Keratinocyte (primary cell): ENCODE measurements around the gene GRB10. TPM values are rescaled to one million over a fixed set of nuclear protein-coding genes. Genes with fewer than 3 reads are reported as not detected.

Experiments
- DNase-seq: peaks from one replicate; pipeline ENCODE4 v3.0.0-alpha.2; 2011; ENCODE audit warnings: low read depth, missing footprints, low spot score
- FAIRE-seq: peaks from 2 replicates; lab custom pipeline; 2011; peaks lifted over from hg19 to GRCh38; lab: Jason Lieb, UNC
- H2AFZ ChIP-seq: 2 replicates; pipeline ENCODE4 v1.6.0; 2012; ENCODE audit warnings: low read length, control low read depth, inconsistent platforms; ENCODE audit not compliant: control insufficient read depth
- H3K27ac ChIP-seq: 2 replicates; pipeline ENCODE4 v1.5.1; 2011; ENCODE audit warnings: low read length; ENCODE audit not compliant: control insufficient read depth, insufficient read depth
- H3K27me3 ChIP-seq: 3 replicates; pipeline ENCODE4 v1.6.0; 2011; ENCODE audit warnings: low read length; ENCODE audit not compliant: control insufficient read depth, insufficient read depth; ENCODE audit errors: extremely low read depth
- H3K36me3 ChIP-seq, 2 experiments: 2 replicates in 1 of 2; 3 replicates in 1 of 2; pipeline ENCODE4 v1.5.1; 2011; ENCODE audit warnings: low read length in 2 of 2, mild to moderate bottlenecking in 1 of 2; ENCODE audit not compliant: control insufficient read depth in 2 of 2, insufficient read depth in 2 of 2; ENCODE audit errors: extremely low read depth in 1 of 2
- H3K4me1 ChIP-seq: 3 replicates; pipeline ENCODE4 v1.5.1; 2011; ENCODE audit warnings: low read length; ENCODE audit not compliant: control insufficient read depth, insufficient read depth; ENCODE audit errors: extremely low read depth
- H3K4me2 ChIP-seq: 3 replicates; pipeline ENCODE4 v1.6.0; 2011; ENCODE audit warnings: low read depth, low read length; ENCODE audit not compliant: control insufficient read depth, insufficient read depth; ENCODE audit errors: extremely low read depth
- H3K4me3 ChIP-seq, 3 experiments: fragments of 200-600 bp in 1 of 3; sonication (generic) in 1 of 3; 2 replicates in 2 of 3; 3 replicates in 1 of 3; pipeline ENCODE4 v1.5.1; 2011 to 2016; ENCODE audit warnings: low read length in 3 of 3, mild to moderate bottlenecking in 3 of 3, control low read depth in 2 of 3, inconsistent platforms in 1 of 3, low read depth in 1 of 3, mixed read lengths in 1 of 3, mixed run types in 1 of 3, moderate library complexity in 1 of 3; ENCODE audit not compliant: control insufficient read depth in 2 of 3, insufficient read depth in 2 of 3; ENCODE audit errors: extremely low read depth in 1 of 3
- H3K79me2 ChIP-seq: 2 replicates; pipeline ENCODE4 v1.6.0; 2012; ENCODE audit warnings: low read length; ENCODE audit not compliant: control insufficient read depth, insufficient read depth
- H3K9ac ChIP-seq: 3 replicates; pipeline ENCODE4 v1.6.0; 2011; ENCODE audit warnings: low read length; ENCODE audit not compliant: control insufficient read depth, insufficient read depth; ENCODE audit errors: extremely low read depth
- H3K9me1 ChIP-seq: 3 replicates; pipeline ENCODE4 v1.6.0; 2011; ENCODE audit warnings: low read length; ENCODE audit not compliant: control insufficient read depth, insufficient read depth; ENCODE audit errors: extremely low read depth
- H3K9me3 ChIP-seq: 2 replicates; pipeline ENCODE4 v1.5.1; 2012; ENCODE audit warnings: low read depth, low read length; ENCODE audit not compliant: control insufficient read depth
- H4K20me1 ChIP-seq: 3 replicates; pipeline ENCODE4 v1.6.0; 2011; ENCODE audit warnings: low read length; ENCODE audit not compliant: control insufficient read depth, insufficient read depth; ENCODE audit errors: extremely low read depth
- CTCF ChIP-seq, 3 experiments: IDR thresholded peaks in 1 of 3; conservative IDR thresholded peaks in 1 of 3; optimal IDR thresholded peaks in 1 of 3; 2 replicates in 2 of 3; 3 replicates in 1 of 3; pipeline versions ENCODE3 to v1.5.1; 2011; ENCODE audit warnings: low read length in 3 of 3, mild to moderate bottlenecking in 3 of 3, moderate library complexity in 2 of 3, control low read depth in 1 of 3, inconsistent platforms in 1 of 3; ENCODE audit not compliant: insufficient read depth in 2 of 3; ENCODE audit errors: extremely low read depth in 1 of 3
- EZH2 ChIP-seq: IDR thresholded peaks from one replicate; pipeline ENCODE4 v1.6.1; 2012; ENCODE audit warnings: inconsistent platforms, mild to moderate bottlenecking, low read length, moderate library complexity
- dilution Hi-C: fragments of 300-500 bp; cut with MboI; formaldehyde crosslinking; loops from one replicate; pipeline ENCODE4 v1.7.0; 2020; ENCODE audit warnings: low sequenced_read_pairs; ENCODE audit not compliant: extremely low pct_ligation_motif_present
- polyA plus RNA-seq, 5 experiments: library from polyadenylated mRNA; depleted of rRNA in 3 of 5; stranded (reverse) in 3 of 5; stranded (forward) in 1 of 5; unstranded in 1 of 5; fragments of >200 nt; gene quantifications; 1 replicate in 1 of 5; 2 replicates in 3 of 5; 3 replicates in 1 of 5; pipeline versions ENCODE4 v1.2.1 to v1.2.3, GENCODE V29; 2011 to 2012; ENCODE audit warnings: missing spikeins in 2 of 5, low read depth in 1 of 5, low replicate concordance in 1 of 5

The GRB10 gene
- polyA plus RNA-seq, 1 donor (not counting 4 experiments of a cell fraction or from before 2014, with no cell fraction given): 4.4 TPM

DNA sequence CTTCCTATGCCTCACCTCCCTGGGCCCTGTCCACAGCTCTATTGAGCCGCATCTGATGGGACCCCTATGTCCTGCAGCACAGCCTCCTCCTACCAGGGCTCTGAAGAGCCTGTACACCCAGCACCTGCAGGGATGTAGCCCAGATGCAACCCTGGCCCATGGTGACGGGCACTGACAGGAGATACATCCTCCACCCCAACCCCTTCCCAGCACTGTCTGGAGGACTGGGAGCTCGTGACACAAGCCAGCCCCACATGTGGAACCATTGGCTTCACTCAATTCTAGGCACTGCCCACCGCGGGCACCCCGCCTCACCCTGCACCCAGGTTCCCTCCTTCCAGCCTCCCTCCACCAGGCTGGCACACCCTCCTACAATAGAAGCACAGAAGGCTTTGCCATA is 2.6 kb upstream of the GRB10 start:
- Histone ChIP-seq H2AFZ (no peak overlapping the region), H3K4me1 (no peaks in the 10 kb centered on the region), H3K79me2 (peaks cover 24% of the 10 kb centered on the region), H3K4me2 (no peak overlapping the region), H3K4me3 (no peak overlapping the region), H3K9me3 (peaks cover 7% of the 10 kb centered on the region), H3K27me3 (peaks cover 28% of the 10 kb centered on the region), H3K9me1 (no peaks in the 10 kb centered on the region), H3K9ac (no peak overlapping the region), H3K27ac (no peak overlapping the region), H4K20me1 (peaks cover 18% of the 10 kb centered on the region), H3K36me3 (no peaks in the 10 kb centered on the region)
- dilution Hi-C loops: no loop called here
- FAIRE-seq (no peak), DNase-seq (no peak)
- TF ChIP-seq EZH2 (no peak), CTCF (optimal IDR thresholded peaks at IDR 0.05 in 1 of 3, IDR thresholded peaks at IDR 0.05 in 1 of 3, conservative IDR thresholded peaks at IDR 0.05 in 1 of 3; ENCODE audit: extremely low read depth in 1 of 3, insufficient read depth in 2 of 3, low read length in 3 of 3) (no peak)

DNA sequence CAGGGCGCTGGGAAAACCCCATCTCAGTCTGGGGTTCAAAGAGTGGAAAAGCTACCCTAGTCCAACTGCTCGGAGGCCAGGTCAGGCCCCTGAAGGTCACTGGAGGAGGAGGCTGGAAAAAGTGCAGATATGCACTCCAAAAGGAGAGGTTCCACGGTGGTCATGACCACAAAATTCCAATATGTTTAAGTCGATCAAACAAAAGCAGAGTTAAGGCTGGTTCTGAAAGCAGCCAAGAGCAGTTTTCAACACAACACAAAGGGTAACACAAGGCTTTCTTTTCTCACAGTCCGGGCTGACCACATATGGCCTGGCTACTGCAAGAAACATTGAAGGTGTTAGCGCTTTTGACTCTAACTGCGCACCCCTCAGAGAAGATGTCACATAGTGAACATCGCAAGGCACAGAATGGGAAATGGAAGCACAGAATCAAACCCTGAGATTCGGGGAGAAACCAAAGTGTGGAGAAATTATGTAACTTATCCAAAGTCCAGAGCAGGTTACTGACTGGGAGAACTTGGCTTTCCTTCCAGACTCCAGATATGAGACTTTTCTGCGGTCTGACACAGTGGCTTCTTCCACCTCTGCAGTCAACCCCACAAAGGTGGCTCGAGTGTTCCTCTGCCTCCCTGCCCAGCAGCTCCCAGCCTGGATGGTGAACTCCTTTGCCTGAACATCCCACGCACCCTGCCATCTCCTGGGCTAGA is 1.3 kb upstream of the GRB10 start:
- dilution Hi-C loops: no loop called here
- H3K4me1 ChIP-seq: no peaks in the 10 kb centered on the region
- H3K36me3 ChIP-seq: no peaks in the 10 kb centered on the region
- no peaks in the 10 kb centered on the region for H3K9me1 ChIP-seq
- no peak overlapping the region for H3K9ac ChIP-seq
- H2AFZ ChIP-seq: no peak overlapping the region
- no peak for TF ChIP-seq EZH2
- TF ChIP-seq CTCF (optimal IDR thresholded peaks at IDR 0.05 in 1 of 3, IDR thresholded peaks at IDR 0.05 in 1 of 3, conservative IDR thresholded peaks at IDR 0.05 in 1 of 3; ENCODE audit: extremely low read depth in 1 of 3, insufficient read depth in 2 of 3, low read length in 3 of 3): no peak
- no peak overlapping the region for H3K4me3 ChIP-seq
- peaks cover 14% of the 10 kb centered on the region for H4K20me1 ChIP-seq
- peaks cover 28% of the 10 kb centered on the region for H3K27me3 ChIP-seq
- no peak overlapping the region for H3K4me2 ChIP-seq
- H3K79me2 ChIP-seq: peaks cover 18% of the 10 kb centered on the region
- H3K9me3 ChIP-seq: peaks cover 7% of the 10 kb centered on the region
- H3K27ac ChIP-seq: no peak overlapping the region
- DNase-seq (no peak), FAIRE-seq (no peak)
